Measurements from ENCODE around the gene PLA2G10. TPM values are rescaled to one million over a fixed set of nuclear protein-coding genes. Genes with fewer than 3 reads are reported as not detected.

Gene PLA2G10
- total and polyA plus RNA-seq, 8 donors, result 1.1 to 6.5 (median 2.4) TPM

GRCh38 chr16:14676633-14677032, 17.5 kb downstream of the PLA2G10 start:
- Histone ChIP-seq H3K4me3 (no peak overlapping the region), H3K36me3 (no peaks in the 10 kb centered on the region), H3K27me3 (no peaks in the 10 kb centered on the region), H3K9me3 (no peaks in the 10 kb centered on the region), H3K4me1 (peaks cover 0 to 19% (median 14%) of the 10 kb centered on the region in 3 donors), H3K27ac (no peak overlapping the region)
- DNase-seq (no peak), FAIRE-seq (no peak), ATAC-seq (no peak)
- no peak for TF ChIP-seq CTCF (IDR thresholded peaks at IDR 0.05)
- intact Hi-C loops (cut with DNase I), result no loop called here
- 92 to 93% methylated on average over 3 of the region's 3 CpGs for WGBS, 2 donors

GRCh38 chr16:14672403-14672971, 21.6 kb downstream of the PLA2G10 start:
- 16% methylated on average over 7 of the region's 7 CpGs for WGBS, 2 donors
- H3K27me3 ChIP-seq, result no peaks in the 10 kb centered on the region
- ATAC-seq (peak; percentile 35 to 63 (median 58)), FAIRE-seq (no peak), DNase-seq (peak in 3 of 6 donors; percentile 40 to 54 (median 50))
- TF ChIP-seq CTCF (IDR thresholded peaks at IDR 0.05), result no peak
- intact Hi-C loops (cut with DNase I), result no loop called here
- H3K36me3 ChIP-seq, result peaks cover 0 to 6% (median 0%) of the 10 kb centered on the region in 3 donors
- no peaks in the 10 kb centered on the region for H3K9me3 ChIP-seq
- H3K27ac ChIP-seq, result peak overlapping the region in 3 of 4 donors; percentile 8 to 60 (median 13)
- H3K4me3 ChIP-seq, result no peak overlapping the region
- peaks cover 11 to 39% (median 29%) of the 10 kb centered on the region in 3 donors for H3K4me1 ChIP-seq

- TF ChIP-seq CTCF (IDR thresholded peaks at IDR 0.05), result peak in 3 of 4 donors; percentile 13 to 25 (median 16)
- Histone ChIP-seq H3K27ac (peak overlapping the region in 2 of 4 donors; percentile 9 to 50), H3K4me1 (peaks cover 11 to 39% (median 29%) of the 10 kb centered on the region in 3 donors), H3K27me3 (no peaks in the 10 kb centered on the region), H3K4me3 (no peak overlapping the region), H3K36me3 (peaks cover 0 to 24% (median 8%) of the 10 kb centered on the region in 3 donors), H3K9me3 (no peaks in the 10 kb centered on the region)
- peak; percentile 88 to 95 (median 94) for DNase-seq
- 34 to 45% methylated on average over 4 of the region's 4 CpGs for WGBS, 2 donors
- intact Hi-C loops (cut with DNase I), result no loop called here
- peak; percentile 85 to 90 (median 88) for ATAC-seq
- no peak for FAIRE-seq
These were observed 24.3 kb downstream of the PLA2G10 start for GRCh38 chr16:14669776-14670175.

GRCh38 chr16:14668556-14669223, 25.4 kb downstream of the PLA2G10 start:
- FAIRE-seq, result no peak
- intact Hi-C loops (cut with DNase I), result no loop called here
- no peak for TF ChIP-seq CTCF (IDR thresholded peaks at IDR 0.05)
- Histone ChIP-seq H3K27ac (peak overlapping the region in 3 of 4 donors; percentile 6 to 41 (median 6)), H3K9me3 (no peaks in the 10 kb centered on the region), H3K27me3 (no peaks in the 10 kb centered on the region), H3K4me3 (no peak overlapping the region), H3K4me1 (peaks cover 11 to 39% (median 29%) of the 10 kb centered on the region in 3 donors), H3K36me3 (peaks cover 0 to 35% (median 16%) of the 10 kb centered on the region in 3 donors)
- peak in 2 of 6 donors; percentile 51 to 56 for DNase-seq
- ATAC-seq, result peak; percentile 58 to 67 (median 66)
- 43 to 48% methylated on average over 7 of the region's 7 CpGs for WGBS, 2 donors

Measured in pancreas (tissue), 10 donors.